SK-N-MC (cell line): Measurements from ENCODE around the gene MAPK9.
"Not testable (repeated sequence)": the region's sequence is repeated elsewhere in the genome, so short reads cannot be mapped to it uniquely, and the experiment has no call there.

Experiments used
- DNase-seq: peaks from one replicate; pipeline ENCODE4 v3.0.0-alpha.2; 2011; ENCODE audit warnings: low read depth, low spot score
- H3K27ac ChIP-seq: fragments of 200-600 bp; sonication (generic); 2 replicates; pipeline ENCODE4 v1.5.1; 2016; ENCODE audit warnings: mixed run types
- H3K36me3 ChIP-seq: fragments of 200-600 bp; sonication (generic); 2 replicates; pipeline ENCODE4 v1.6.1; 2017; ENCODE audit warnings: antibody characterized with exemption, low read length, mixed read lengths; ENCODE audit not compliant: insufficient read depth
- H3K4me3 ChIP-seq: fragments of 200-600 bp; sonication (generic); 2 replicates; pipeline ENCODE4 v1.5.1; 2016
- H3K9ac ChIP-seq: fragments of 200-600 bp; sonication (generic); 2 replicates; pipeline ENCODE4 v1.8.0; 2017; ENCODE audit warnings: mixed run types, mixed read lengths; ENCODE audit not compliant: insufficient read length
- H3K9me3 ChIP-seq: fragments of 200-600 bp; sonication (generic); 2 replicates; pipeline ENCODE4 v1.6.1; 2017; ENCODE audit warnings: low read depth, mild to moderate bottlenecking, antibody characterized with exemption, low read length, moderate library complexity, mixed read lengths
- EZH2 ChIP-seq: fragments of 200-600 bp; sonication (generic); IDR thresholded peaks from one replicate; pipeline ENCODE4 v1.6.1; 2017; ENCODE audit warnings: antibody characterized with exemption
- FOXP2 ChIP-seq: optimal IDR thresholded peaks from 2 replicates; pipeline ENCODE3; 2011; ENCODE audit warnings: mild to moderate bottlenecking, moderate library complexity; ENCODE audit not compliant: insufficient read depth; ENCODE audit errors: extremely low read length, control extremely low read depth
- POLR2AphosphoS5 ChIP-seq: IDR thresholded peaks from 2 replicates; pipeline ENCODE4 v1.6.1; 2012; ENCODE audit warnings: mild to moderate bottlenecking, low read depth, low read length, borderline replicate concordance

Gene MAPK9

GRCh38 chr5:180211761-180212035 lies 80.2 kb downstream of the MAPK9 start:
- no peak for DNase-seq
- Histone ChIP-seq H3K36me3 (no peaks in the 10 kb centered on the region), H3K9me3 (no peaks in the 10 kb centered on the region), H3K4me3 (no peak overlapping the region), H3K27ac (no peak overlapping the region), H3K9ac (no peak overlapping the region)
- TF ChIP-seq POLR2AphosphoS5, result no peak
- TF ChIP-seq FOXP2, result no peak
- TF ChIP-seq EZH2, result no peak

GRCh38 chr5:180210961-180211760 lies 80.7 kb downstream of the MAPK9 start:
- TF ChIP-seq FOXP2, result no peak
- no peak for TF ChIP-seq POLR2AphosphoS5
- no peak for TF ChIP-seq EZH2
- no peak overlapping the region for H3K27ac ChIP-seq
- no peak overlapping the region for H3K4me3 ChIP-seq
- no peaks in the 10 kb centered on the region for H3K36me3 ChIP-seq
- H3K9me3 ChIP-seq, result no peaks in the 10 kb centered on the region
- H3K9ac ChIP-seq, result no peak overlapping the region
- DNase-seq, result no peak

- H3K9me3 ChIP-seq, H3K9ac ChIP-seq, H3K27ac ChIP-seq, H3K4me3 ChIP-seq, H3K36me3 ChIP-seq, DNase-seq: not testable (repeated sequence)
These were observed 81.8 kb downstream of the MAPK9 start for GRCh38 chr5:180210077-180210476.

- Histone ChIP-seq H3K9ac (no peak within 1 kb of the TSS), H3K4me3 (no peak within 1 kb of the TSS), H3K36me3 (no peaks in the 10 kb centered on the region), H3K9me3 (no peaks in the 10 kb centered on the region), H3K27ac (no peak within 1 kb of the TSS)
- no peak for TF ChIP-seq EZH2
- no peak for TF ChIP-seq FOXP2
- TF ChIP-seq POLR2AphosphoS5, result no peak
- no peak for DNase-seq
These were observed 82.7 kb downstream of the MAPK9 start, which contains the start of gene RASGEF1C for GRCh38 chr5:180209137-180209581. TSS of gene RASGEF1C (minus strand) at chr5:180209211. CDS start at chr5:180138052, 71,159 bp downstream.

GRCh38 chr5:180208435-180209081 lies 83.3 kb downstream of the MAPK9 start:
- DNase-seq, result no peak
- Histone ChIP-seq H3K9ac (no peak overlapping the region), H3K4me3 (no peak overlapping the region), H3K36me3 (no peaks in the 10 kb centered on the region), H3K27ac (no peak overlapping the region), H3K9me3 (no peaks in the 10 kb centered on the region)
- TF ChIP-seq FOXP2, result no peak
- no peak for TF ChIP-seq EZH2
- TF ChIP-seq POLR2AphosphoS5, result no peak

GRCh38 chr5:180208038-180208434 lies 83.8 kb downstream of the MAPK9 start:
- H3K27ac ChIP-seq, result no peak overlapping the region
- no peak for DNase-seq
- TF ChIP-seq EZH2, result no peak
- no peak for TF ChIP-seq POLR2AphosphoS5
- TF ChIP-seq FOXP2, result no peak
- H3K9me3 ChIP-seq, result no peaks in the 10 kb centered on the region
- H3K4me3 ChIP-seq, result no peak overlapping the region
- H3K9ac ChIP-seq, result no peak overlapping the region
- H3K36me3 ChIP-seq, result no peaks in the 10 kb centered on the region

GRCh38 chr5:180207593-180207992 lies 84.3 kb downstream of the MAPK9 start:
- DNase-seq, result no peak
- H3K4me3 ChIP-seq, result no peak overlapping the region
- no peaks in the 10 kb centered on the region for H3K9me3 ChIP-seq
- H3K9ac ChIP-seq, result no peak overlapping the region
- H3K36me3 ChIP-seq, result no peaks in the 10 kb centered on the region
- H3K27ac ChIP-seq, result no peak overlapping the region
- TF ChIP-seq FOXP2 (no peak), POLR2AphosphoS5 (no peak), EZH2 (no peak)

GRCh38 chr5:180206993-180207392 lies 84.9 kb downstream of the MAPK9 start:
- no peak overlapping the region for H3K27ac ChIP-seq
- no peak overlapping the region for H3K9ac ChIP-seq
- no peaks in the 10 kb centered on the region for H3K36me3 ChIP-seq
- H3K9me3 ChIP-seq, result no peaks in the 10 kb centered on the region
- H3K4me3 ChIP-seq, result no peak overlapping the region
- TF ChIP-seq POLR2AphosphoS5 (no peak), EZH2 (no peak), FOXP2 (no peak)
- DNase-seq, result no peak
